OCI-LY7 (cell line): ENCODE data around the gene MLLT10.

Experiments used
- EZH2phosphoT487 ChIP-seq: fragments of 200-600 bp; sonication (generic); IDR thresholded peaks from 2 replicates; pipeline ENCODE4 v1.6.1; 2018; ENCODE audit warnings: low read depth, borderline replicate concordance, mild to moderate bottlenecking, mixed run types, antibody characterized with exemption, low read length, moderate library complexity, mixed read lengths
- TF ChIP-seq, protein P1 (sequence below): fragments of 200-600 bp; sonication (generic); conservative IDR thresholded peaks from 2 replicates; pipeline ENCODE4 v1.5.1; 2014; ENCODE audit warnings: mild to moderate bottlenecking, antibody characterized with exemption, low read length, moderate library complexity, mixed read lengths

DNA sequence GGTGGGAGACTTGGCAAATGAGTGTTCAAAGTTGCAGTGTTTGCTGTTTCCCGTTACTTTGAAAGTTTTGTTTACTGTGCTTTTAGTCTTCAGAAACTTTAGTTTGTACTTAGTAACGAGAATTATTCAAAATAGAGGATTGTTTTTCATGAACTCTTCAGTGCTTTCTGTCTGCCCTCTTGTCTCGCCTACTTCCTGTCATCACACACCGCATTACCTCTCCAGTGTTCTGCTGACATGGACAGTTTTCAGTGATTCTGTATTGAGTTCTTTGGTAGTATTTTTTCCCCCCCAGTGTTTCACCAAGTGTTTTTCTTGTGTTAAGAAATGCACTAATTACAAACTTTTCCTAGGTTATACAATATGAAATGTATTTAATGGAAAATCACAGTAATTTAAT, 207.0 kb downstream of the MLLT10 start:
- TF ChIP-seq, protein P1, sequence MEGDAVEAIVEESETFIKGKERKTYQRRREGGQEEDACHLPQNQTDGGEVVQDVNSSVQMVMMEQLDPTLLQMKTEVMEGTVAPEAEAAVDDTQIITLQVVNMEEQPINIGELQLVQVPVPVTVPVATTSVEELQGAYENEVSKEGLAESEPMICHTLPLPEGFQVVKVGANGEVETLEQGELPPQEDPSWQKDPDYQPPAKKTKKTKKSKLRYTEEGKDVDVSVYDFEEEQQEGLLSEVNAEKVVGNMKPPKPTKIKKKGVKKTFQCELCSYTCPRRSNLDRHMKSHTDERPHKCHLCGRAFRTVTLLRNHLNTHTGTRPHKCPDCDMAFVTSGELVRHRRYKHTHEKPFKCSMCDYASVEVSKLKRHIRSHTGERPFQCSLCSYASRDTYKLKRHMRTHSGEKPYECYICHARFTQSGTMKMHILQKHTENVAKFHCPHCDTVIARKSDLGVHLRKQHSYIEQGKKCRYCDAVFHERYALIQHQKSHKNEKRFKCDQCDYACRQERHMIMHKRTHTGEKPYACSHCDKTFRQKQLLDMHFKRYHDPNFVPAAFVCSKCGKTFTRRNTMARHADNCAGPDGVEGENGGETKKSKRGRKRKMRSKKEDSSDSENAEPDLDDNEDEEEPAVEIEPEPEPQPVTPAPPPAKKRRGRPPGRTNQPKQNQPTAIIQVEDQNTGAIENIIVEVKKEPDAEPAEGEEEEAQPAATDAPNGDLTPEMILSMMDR = no peak
- TF ChIP-seq EZH2phosphoT487 = no peak
